Upper lobe of left lung (tissue), 4 donors: ENCODE results near the gene WSCD2.

Source experiments
- CTCF ChIP-seq, 6 experiments: fragments of 450-650 bp in 4 of 6; fragments of 200-600 bp in 2 of 6; sonication (generic) in 2 of 6; IDR thresholded peaks; one replicate each; pipeline ENCODE4 v1.5.1; 2016 to 2019; ENCODE audit warnings: antibody characterized with exemption in 6 of 6
- EP300 ChIP-seq, 4 donors: sonication (generic); formaldehyde crosslinking; IDR thresholded peaks; one replicate each; pipeline ENCODE4 v1.5.1; 2017; ENCODE audit warnings: antibody characterized with exemption in 4 of 4, control low read depth in 2 of 4
- POLR2A ChIP-seq, 4 donors: fragments of 450-650 bp; IDR thresholded peaks; one replicate each; pipeline ENCODE4 v1.5.1; 2016 to 2017; ENCODE audit warnings: antibody characterized with exemption in 4 of 4, mild to moderate bottlenecking in 2 of 4
- POLR2AphosphoS5 ChIP-seq, 2 donors: sonication (generic); formaldehyde crosslinking; IDR thresholded peaks; one replicate each; pipeline ENCODE4 v1.5.1; 2017; ENCODE audit warnings: antibody characterized with exemption in 2 of 2

DNA sequence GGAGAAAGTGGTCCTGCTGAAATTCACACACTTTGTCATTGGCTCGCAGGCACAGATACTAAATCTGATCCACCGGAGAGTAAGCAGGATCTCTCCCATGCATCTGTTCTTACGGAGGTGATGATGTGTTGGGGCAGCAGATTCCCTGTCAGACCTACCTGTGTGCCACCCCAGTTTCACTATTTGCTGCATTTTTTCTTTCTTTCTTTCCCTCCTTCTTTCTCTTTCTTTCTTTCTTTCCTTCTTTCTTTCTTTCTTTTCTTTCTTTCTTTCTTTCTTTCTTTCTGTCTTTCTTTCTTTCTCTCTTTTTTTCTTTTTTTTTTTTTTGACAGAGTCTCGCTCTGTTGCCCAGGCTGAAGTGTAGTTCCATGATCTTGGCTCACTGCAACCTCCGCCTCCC, 37.4 kb downstream of the WSCD2 start:
- TF ChIP-seq CTCF (IDR thresholded peaks at IDR 0.05) = no peak
- no peak for TF ChIP-seq POLR2A (IDR thresholded peaks at IDR 0.05)
- no peak for TF ChIP-seq POLR2AphosphoS5 (IDR thresholded peaks at IDR 0.05)
- TF ChIP-seq EP300 (IDR thresholded peaks at IDR 0.05) = no peak
